ENCODE data around the gene SOX11. TPM values are rescaled to one million over a fixed set of nuclear protein-coding genes. Genes with fewer than 3 reads are reported as not detected.

The SOX11 gene
- total and polyA plus RNA-seq, 2 experiments from 2014 or later, result 9.3 to 40.7 TPM

DNA sequence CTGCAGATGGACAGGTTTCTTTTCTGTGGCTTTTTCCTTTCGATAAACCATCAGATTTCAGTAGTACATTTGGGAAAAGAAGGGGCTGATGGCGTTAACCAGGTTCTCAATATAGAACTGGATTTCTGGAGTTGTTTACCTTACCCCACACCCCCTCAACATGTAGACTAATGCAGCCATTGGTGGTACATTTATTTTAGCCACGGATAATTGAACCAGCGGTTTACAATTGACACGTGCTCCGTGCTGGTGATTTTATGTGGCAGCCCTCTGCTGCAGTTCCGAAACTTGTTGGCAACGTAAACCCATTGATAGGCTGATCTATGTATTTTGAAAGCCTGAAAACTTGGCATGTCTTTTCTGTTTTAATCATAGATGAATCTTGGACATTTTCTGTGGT, 5.4 kb downstream of the SOX11 start:
- no peak for DNase-seq (ENCODE audit: low read depth in 1 of 2, low spot score in 1 of 2)
- peak overlapping the region; percentile 91 for H3K27ac ChIP-seq
- H3K36me3 ChIP-seq, result peaks cover 6% of the 10 kb centered on the region
- peak overlapping the region; percentile 91 for H3K4me3 ChIP-seq
- H3K4me1 ChIP-seq (ENCODE audit: low read depth), result peaks cover 48% of the 10 kb centered on the region
- no peaks in the 10 kb centered on the region for H3K27me3 ChIP-seq
- TF ChIP-seq, protein P1, sequence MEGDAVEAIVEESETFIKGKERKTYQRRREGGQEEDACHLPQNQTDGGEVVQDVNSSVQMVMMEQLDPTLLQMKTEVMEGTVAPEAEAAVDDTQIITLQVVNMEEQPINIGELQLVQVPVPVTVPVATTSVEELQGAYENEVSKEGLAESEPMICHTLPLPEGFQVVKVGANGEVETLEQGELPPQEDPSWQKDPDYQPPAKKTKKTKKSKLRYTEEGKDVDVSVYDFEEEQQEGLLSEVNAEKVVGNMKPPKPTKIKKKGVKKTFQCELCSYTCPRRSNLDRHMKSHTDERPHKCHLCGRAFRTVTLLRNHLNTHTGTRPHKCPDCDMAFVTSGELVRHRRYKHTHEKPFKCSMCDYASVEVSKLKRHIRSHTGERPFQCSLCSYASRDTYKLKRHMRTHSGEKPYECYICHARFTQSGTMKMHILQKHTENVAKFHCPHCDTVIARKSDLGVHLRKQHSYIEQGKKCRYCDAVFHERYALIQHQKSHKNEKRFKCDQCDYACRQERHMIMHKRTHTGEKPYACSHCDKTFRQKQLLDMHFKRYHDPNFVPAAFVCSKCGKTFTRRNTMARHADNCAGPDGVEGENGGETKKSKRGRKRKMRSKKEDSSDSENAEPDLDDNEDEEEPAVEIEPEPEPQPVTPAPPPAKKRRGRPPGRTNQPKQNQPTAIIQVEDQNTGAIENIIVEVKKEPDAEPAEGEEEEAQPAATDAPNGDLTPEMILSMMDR (IDR thresholded peaks at IDR 0.05; ENCODE audit: low read depth, low read length), result no peak
- H3K9me3 ChIP-seq (ENCODE audit: low read depth), result no peaks in the 10 kb centered on the region

DNA sequence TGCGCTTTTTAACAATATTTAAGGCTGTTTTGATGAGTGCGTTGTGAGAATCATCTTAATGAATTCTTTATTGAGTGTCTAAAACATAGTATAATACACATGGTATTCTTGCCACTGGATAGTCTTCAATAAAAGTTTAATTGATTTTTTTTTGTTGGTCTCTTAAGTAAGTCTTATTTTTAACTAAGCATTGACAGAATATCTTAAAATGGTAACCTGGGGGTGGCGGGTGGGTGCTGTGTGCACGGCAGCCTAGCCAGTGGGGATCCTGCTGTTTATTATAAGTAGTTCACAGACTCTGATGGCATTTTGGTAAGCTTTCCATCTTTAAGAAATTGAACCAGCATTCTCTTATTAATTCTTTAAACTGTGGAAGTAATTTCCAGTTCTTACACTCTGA, 6.0 kb downstream of the SOX11 start:
- H3K36me3 ChIP-seq, result peaks cover 6% of the 10 kb centered on the region
- no peaks in the 10 kb centered on the region for H3K9me3 ChIP-seq (ENCODE audit: low read depth)
- no peak overlapping the region for H3K27ac ChIP-seq
- H3K27me3 ChIP-seq, result no peaks in the 10 kb centered on the region
- DNase-seq (ENCODE audit: low read depth in 1 of 2, low spot score in 1 of 2), result no peak
- peaks cover 50% of the 10 kb centered on the region for H3K4me1 ChIP-seq (ENCODE audit: low read depth)
- H3K4me3 ChIP-seq, result peak overlapping the region; percentile 91
- TF ChIP-seq, protein P1 (IDR thresholded peaks at IDR 0.05; ENCODE audit: low read depth, low read length), result no peak

DNA sequence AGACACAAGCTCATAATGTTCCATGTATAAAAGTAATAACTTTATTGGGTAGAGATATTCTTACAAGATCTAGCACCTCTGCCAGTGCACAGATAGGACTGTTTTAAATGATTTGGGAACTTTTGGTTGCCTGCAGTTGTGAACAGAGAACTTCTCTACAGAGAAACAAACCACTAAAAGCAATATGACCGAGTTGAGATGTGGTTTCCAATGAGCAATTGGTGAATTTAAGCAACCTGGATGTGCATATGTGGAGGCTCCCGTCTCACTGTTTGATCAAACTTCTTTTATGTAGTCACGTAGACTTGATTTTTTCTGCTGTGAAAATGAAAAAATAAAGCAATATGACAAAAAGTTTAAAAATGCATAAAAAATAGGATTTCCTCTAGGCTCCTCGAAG, 7.8 kb downstream of the SOX11 start:
- Histone ChIP-seq H3K4me3 (no peak overlapping the region), H3K27me3 (no peaks in the 10 kb centered on the region), H3K27ac (no peak overlapping the region), H3K36me3 (peaks cover 6% of the 10 kb centered on the region), H3K4me1 (ENCODE audit: low read depth) (peaks cover 50% of the 10 kb centered on the region), H3K9me3 (ENCODE audit: low read depth) (no peaks in the 10 kb centered on the region)
- TF ChIP-seq, protein P1 (IDR thresholded peaks at IDR 0.05; ENCODE audit: low read depth, low read length), result no peak
- no peak for DNase-seq (ENCODE audit: low read depth in 1 of 2, low spot score in 1 of 2)

DNA sequence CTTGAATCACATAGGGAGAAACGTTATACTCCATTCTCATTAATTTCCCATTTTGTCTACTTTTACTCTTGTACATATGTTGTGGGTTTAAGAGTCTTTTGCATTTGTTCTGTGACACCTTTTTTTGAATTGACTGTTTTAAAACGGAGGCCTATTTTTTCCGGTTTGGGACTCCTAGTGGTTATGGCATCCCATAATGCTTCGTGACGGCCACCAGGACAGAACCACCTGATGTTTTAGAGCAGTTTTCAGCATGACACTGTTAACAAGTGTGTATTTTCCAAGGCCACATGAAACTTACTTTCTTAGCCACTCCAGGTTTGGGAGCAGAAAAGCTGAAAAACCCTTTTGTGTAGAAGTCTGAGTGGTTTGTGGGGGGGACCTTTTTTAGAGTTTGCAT, 8.4 kb downstream of the SOX11 start:
- Histone ChIP-seq H3K9me3 (ENCODE audit: low read depth) (no peaks in the 10 kb centered on the region), H3K27me3 (no peaks in the 10 kb centered on the region), H3K4me1 (ENCODE audit: low read depth) (peaks cover 50% of the 10 kb centered on the region), H3K36me3 (peaks cover 6% of the 10 kb centered on the region), H3K4me3 (no peak overlapping the region), H3K27ac (no peak overlapping the region)
- TF ChIP-seq, protein P1 (IDR thresholded peaks at IDR 0.05; ENCODE audit: low read depth, low read length), result no peak
- DNase-seq (ENCODE audit: low read depth in 1 of 2, low spot score in 1 of 2), result no peak

DNA sequence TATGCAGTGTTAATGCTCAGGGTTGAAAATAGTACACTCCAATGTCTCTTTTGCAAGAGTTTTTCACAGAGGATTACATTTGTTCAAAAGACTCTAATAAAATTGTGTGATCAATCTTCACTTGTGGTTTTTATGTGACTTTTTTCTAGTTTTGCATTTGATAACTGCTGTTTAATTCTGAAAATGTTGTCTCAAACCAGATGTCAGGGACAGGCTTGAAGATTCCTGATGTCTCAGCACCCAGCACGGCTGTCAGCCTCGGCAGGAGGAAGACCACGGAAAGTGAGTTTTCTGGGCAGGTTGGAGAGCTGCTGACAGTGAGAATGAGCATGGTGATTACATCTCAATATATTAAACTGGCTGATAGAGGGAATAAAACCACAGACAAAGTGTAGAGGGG, 9.1 kb downstream of the SOX11 start:
- peaks cover 50% of the 10 kb centered on the region for H3K4me1 ChIP-seq (ENCODE audit: low read depth)

More for the DNA sequence above, 9.1 kb downstream of the SOX11 start:
- no peak overlapping the region for H3K4me3 ChIP-seq
- no peaks in the 10 kb centered on the region for H3K27me3 ChIP-seq
- H3K9me3 ChIP-seq (ENCODE audit: low read depth), result no peaks in the 10 kb centered on the region
- H3K27ac ChIP-seq, result no peak overlapping the region
- no peak for DNase-seq (ENCODE audit: low read depth in 1 of 2, low spot score in 1 of 2)
- TF ChIP-seq, protein P1 (IDR thresholded peaks at IDR 0.05; ENCODE audit: low read depth, low read length), result no peak
- peaks cover 6% of the 10 kb centered on the region for H3K36me3 ChIP-seq

All from cardiac muscle cell (in vitro differentiated cells and primary cell).